WERI-Rb-1 (cell line): ENCODE data around the gene ZNF497.

ENCODE experiments used
- DNase-seq: peaks from one replicate; pipeline ENCODE4 v3.0.0-alpha.2; 2020
- H3K27ac ChIP-seq: fragments of 250-450 bp; sonication (Bioruptor Pico); 2 replicates; pipeline ENCODE4 v1.5.1; 2020; ENCODE audit warnings: mild to moderate bottlenecking, moderate library complexity
- H3K27me3 ChIP-seq: fragments of 250-450 bp; sonication (Bioruptor Pico); 2 replicates; pipeline ENCODE4 v1.5.1; 2021; ENCODE audit warnings: mild to moderate bottlenecking, low read depth, moderate library complexity; ENCODE audit not compliant: insufficient read depth, severe bottlenecking
- H3K36me3 ChIP-seq: fragments of 250-450 bp; sonication (Bioruptor Pico); 2 replicates; pipeline ENCODE4 v1.5.1; 2020; ENCODE audit warnings: mild to moderate bottlenecking, moderate library complexity
- H3K4me3 ChIP-seq: 2 replicates; pipeline ENCODE4 v1.5.1; 2011; ENCODE audit warnings: low read depth, mild to moderate bottlenecking, control low read depth, low read length
- H3K9me3 ChIP-seq: fragments of 250-450 bp; sonication (Bioruptor Pico); 2 replicates; pipeline ENCODE4 v1.5.1; 2021; ENCODE audit warnings: mild to moderate bottlenecking, moderate library complexity; ENCODE audit not compliant: severe bottlenecking
- CTCF ChIP-seq: IDR thresholded peaks from 2 replicates; pipeline ENCODE4 v1.5.1; 2011; ENCODE audit warnings: low read depth, mild to moderate bottlenecking, control low read depth, inconsistent platforms, low read length

The ZNF497 gene

GRCh38 chr19:58368561-58369360 lies 6.2 kb upstream of the ZNF497 start:
- Histone ChIP-seq H3K4me3 (no peak overlapping the region), H3K27ac (no peak overlapping the region), H3K27me3 (no peaks in the 10 kb centered on the region), H3K9me3 (no peaks in the 10 kb centered on the region), H3K36me3 (no peaks in the 10 kb centered on the region)
- no peak for TF ChIP-seq CTCF
- no peak for DNase-seq

- Histone ChIP-seq H3K27ac (no peak overlapping the region), H3K9me3 (no peaks in the 10 kb centered on the region), H3K4me3 (no peak overlapping the region), H3K27me3 (no peaks in the 10 kb centered on the region), H3K36me3 (no peaks in the 10 kb centered on the region)
- DNase-seq: no peak
- no peak for TF ChIP-seq CTCF
Observed at GRCh38 chr19:58367698-58368454, 5.3 kb upstream of the ZNF497 start.

- H3K36me3 ChIP-seq: no peaks in the 10 kb centered on the region
Observed at GRCh38 chr19:58366585-58367430, 4.3 kb upstream of the ZNF497 start.

GRCh38 chr19:58364146-58364545 lies 1.6 kb upstream of the ZNF497 start:
- DNase-seq: no peak
- Histone ChIP-seq H3K9me3 (no peaks in the 10 kb centered on the region), H3K36me3 (no peaks in the 10 kb centered on the region), H3K4me3 (no peak overlapping the region), H3K27me3 (no peaks in the 10 kb centered on the region), H3K27ac (no peak overlapping the region)
- no peak for TF ChIP-seq CTCF

More at GRCh38 chr19:58366585-58367430, 4.3 kb upstream of the ZNF497 start:
- no peak for DNase-seq
- no peaks in the 10 kb centered on the region for H3K9me3 ChIP-seq
- no peak overlapping the region for H3K27ac ChIP-seq
- H3K4me3 ChIP-seq: no peak overlapping the region
- H3K27me3 ChIP-seq: no peaks in the 10 kb centered on the region
- no peak for TF ChIP-seq CTCF

GRCh38 chr19:58361900-58362271 lies 665 bp downstream of the ZNF497 start:
- TF ChIP-seq CTCF: no peak
- DNase-seq: peak; percentile 79
- Histone ChIP-seq H3K4me3 (peak overlapping the region; percentile 95), H3K9me3 (no peaks in the 10 kb centered on the region), H3K27me3 (no peaks in the 10 kb centered on the region), H3K36me3 (no peaks in the 10 kb centered on the region), H3K27ac (peak overlapping the region; percentile 94)
